HG02938 (cell line): ENCODE measurements around the gene TRAPPC5.
A peak's percentile ranks its signal among the peaks of the same experiment; 100 is the strongest.
"Not testable (repeated sequence)": the region's sequence is repeated elsewhere in the genome, so short reads cannot be mapped to it uniquely, and the experiment has no call there.

Source experiments
- ATAC-seq: cut with Tn5 transposase; IDR thresholded peaks from one replicate; pipeline ENCODE4 v1.9.1; 2021; ENCODE audit warnings: mild to moderate bottlenecking, moderate library complexity; ENCODE audit not compliant: unreplicated experiment

Gene TRAPPC5

DNA sequence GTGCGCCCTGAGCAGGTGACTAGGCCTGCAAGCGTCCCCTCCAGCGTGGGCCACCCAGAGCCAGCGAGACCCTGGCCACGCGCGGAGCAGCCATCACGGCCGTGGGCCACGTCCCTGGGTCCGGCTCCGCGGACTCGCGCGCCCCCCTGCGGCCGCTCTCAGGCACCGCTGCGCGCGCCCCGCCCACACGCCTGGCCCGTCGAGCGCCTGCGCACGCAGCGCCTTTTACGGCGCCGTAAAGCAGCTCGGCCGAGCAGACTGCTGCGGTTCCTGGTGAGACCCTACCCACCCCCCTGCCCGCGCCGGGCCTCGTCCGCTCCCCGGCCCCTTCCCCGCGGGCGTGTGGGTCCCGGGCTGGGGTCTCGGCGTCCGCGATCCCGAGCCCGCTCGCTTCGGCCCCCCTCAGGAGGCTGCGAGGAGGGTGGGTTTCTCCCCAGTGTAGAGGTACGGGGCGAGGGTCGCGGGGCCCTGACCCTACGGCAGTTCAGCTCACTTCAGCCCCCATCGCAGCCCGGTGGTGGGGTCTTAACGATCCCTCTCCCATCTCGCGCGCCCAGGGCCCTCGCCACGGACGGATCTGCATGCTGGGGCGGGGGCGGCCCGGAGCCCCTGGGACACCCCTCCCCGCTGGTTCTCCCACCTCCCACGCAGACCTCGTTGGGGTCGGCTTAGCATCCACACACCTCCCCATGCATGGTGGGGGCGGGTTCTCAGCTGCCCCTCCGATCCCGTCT, at the start of gene TRAPPC5:
TSS of gene TRAPPC5 (plus strand) at position 228 of the 734 bp plus-strand sequence. CDS start 1,421 bp downstream, outside the sequence.
- ATAC-seq, result no peak

DNA sequence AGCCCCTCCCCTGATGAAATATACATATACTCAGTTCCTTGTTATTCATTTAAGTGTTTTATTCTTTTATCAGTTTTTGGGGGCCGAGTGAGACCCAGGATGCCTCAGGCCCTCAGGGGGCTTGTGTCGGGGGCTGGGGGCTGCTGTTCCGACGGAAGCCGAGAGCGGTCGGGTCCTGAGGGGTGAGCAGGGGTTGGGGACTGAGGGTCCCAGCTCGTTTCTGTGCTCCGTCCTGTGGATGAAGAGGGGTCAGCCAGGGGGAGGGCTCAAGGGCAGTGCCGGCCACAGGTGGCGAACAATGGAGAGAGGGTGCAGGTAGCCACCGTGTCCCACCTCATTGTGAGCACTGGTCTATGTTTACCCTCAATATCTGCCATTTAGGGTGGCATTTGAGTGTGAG, 49.1 kb upstream of the TRAPPC5 start:
- ATAC-seq, result no peak

DNA sequence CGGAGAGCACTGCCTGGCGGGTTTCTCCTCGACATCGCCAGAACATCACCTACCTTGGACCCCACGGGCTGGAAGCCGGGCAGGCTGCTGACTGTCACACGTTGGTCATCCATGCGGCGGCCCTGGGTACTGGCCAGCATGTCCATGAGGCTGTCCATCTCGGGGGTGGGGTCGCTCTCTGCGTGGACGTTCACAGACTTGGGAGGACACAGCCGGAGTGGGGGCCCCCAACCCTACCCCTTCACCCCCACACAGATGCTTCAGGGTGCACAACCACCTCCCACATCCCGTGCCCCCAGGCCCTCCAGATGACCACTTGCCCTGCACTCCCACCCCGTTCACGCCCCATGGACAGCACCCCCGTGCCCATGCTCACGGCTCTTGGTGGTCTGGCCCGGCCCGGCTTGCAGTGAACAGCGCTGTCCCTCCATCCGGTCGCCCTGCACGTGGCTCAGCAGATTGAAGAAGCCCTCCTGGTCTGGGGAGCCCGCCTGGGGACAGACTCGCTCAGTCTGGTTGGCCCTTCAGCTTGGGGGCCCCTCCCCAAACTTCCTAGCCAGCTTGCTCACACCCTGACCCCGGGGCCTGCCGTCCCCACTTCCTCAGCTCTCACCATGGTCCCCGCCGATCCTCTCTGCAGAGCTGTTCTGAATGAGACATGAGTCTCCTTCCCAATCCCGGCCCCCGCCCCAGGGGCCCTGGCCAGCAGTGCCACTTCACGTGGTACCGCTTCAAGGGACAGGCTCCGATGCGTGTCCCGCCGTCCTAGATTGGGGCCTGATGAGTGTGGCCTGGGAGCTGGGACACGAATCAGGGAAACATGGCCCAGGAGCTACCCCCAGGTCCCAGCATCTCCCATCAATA, 48.1 kb upstream of the TRAPPC5 start:
- ATAC-seq, result no peak

DNA sequence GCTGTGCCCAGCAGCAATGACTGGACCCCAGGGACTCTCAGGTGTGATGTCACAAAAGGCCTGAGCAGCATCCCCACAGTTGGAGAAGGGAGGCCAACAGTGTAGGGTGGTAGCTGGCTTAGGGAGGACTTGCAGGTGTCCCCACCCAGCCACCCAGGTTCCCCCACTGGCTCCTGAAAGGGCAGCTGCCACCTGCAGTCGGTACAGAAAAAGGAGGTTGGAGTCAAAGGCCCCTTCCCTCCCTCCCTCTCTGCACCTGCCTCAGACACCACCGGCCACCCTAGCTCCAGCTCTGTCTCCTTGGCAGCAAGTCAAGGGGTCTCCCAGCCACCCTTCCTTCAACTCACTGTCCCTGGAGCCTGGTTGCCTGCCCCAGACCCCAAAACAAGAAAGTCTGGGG, 46.9 kb upstream of the TRAPPC5 start, which contains the start of gene PCP2:
TSS of gene PCP2 (minus strand) at position 22 of the 400 bp plus-strand sequence. CDS start 262 bp downstream, outside the sequence.
- ATAC-seq, result no peak

DNA sequence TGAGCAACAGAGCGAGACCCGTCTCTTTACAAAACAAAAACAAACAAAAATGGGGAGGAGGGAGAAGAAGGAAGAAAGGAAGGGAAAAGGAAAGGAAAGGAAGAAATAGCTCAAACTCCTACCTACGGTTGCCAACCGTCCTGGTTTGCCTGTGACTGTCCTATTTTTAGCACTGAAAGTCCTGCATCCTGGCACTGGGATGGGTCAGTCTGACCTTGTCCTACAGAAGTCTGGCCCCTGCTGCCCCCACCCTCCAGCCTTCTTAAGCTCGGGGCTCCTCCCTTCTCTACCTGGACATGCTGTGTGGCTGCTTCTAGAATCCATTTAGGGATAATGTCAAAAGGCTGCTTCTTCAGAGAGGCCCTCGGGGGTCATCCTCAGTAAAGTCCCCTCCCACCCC, 45.0 kb upstream of the TRAPPC5 start:
- no peak for ATAC-seq

- ATAC-seq, result no peak
These were observed 44.3 kb upstream of the TRAPPC5 start for GRCh38 chr19:7636317-7636690.

DNA sequence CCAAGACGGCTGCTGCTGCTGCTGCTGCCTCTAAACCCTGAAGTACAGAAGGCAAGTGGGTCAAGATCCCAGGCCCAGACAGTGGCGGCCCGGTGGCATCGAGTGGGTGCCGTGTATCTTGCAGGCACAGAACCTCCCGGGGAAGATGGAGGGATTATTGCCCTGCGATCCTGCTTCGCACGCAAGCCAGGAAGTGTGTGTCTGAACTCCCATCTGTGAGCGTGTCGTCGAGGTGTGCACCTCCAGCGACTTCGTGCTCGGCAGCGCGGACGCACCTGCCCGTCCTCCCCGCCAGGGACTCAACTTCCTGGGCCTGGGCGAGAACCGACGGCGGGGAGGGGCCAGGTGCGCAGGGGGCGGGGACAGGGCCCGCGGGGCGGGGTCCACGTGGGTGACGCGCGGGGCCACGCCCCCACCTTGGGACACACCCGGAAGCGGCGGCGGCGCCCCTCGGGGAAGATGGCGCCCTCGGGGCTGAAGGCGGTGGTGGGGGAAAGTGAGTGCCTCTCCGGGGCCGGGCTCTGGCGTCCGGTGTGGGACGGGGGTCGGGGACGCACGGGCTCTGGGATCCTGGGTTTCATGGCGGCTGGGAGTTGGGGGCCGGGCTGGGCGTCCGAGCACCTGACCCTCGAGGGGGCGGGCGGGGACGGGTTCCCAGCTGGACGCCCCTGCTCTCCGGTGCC, 43.8 kb upstream of the TRAPPC5 start, which contains the start of gene STXBP2:
TSS of gene STXBP2 (plus strand) at position 420 of the 683 bp plus-strand sequence. CDS start at position 460, 40 bp downstream.
- peak; percentile 46 for ATAC-seq

DNA sequence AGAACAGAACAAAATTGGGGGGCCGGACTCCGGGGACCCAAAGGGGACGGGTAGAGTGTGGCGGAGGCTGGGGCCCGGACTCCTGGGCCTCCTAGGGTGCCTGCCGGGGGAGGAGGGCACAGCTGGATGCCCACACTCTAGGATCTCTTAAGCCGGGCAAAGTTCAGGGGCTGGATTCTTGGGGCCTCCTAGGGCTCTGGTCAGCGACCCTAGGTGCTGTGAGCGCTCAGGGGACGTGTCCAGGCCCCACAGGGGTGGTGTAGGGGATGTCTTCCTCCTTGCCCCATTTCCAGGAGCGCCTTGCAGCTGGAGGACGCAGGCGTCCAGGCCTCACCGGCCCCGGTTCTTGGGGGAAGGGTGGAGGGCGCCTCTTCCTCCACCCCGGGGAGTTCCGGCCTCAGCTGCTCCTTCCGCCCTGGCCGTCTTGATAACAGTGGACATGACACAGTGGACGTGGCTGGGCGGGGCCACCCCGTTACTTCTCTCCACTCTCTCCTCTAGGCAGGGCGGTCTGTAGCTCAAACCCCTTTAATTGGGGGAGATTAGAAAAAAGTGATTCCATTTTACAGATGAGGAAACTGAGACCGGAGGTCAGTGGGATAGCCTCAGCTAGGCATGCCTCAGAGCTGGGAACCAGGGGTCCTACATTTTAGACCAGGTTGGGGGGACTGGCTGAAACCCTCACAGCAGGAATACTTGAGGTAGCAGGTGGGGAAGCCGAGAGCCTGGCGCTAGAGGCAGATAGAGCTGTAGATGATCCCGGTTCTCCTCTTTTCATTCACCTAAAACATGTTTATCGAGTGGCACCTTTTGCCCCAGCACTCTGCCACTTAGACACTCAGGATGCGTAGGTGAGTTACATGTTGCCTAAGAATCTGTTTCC, 43.0 kb upstream of the TRAPPC5 start:
- peak; percentile 6 for ATAC-seq

GRCh38 chr19:7638802-7639465, 41.7 kb upstream of the TRAPPC5 start:
- ATAC-seq, result no peak

DNA sequence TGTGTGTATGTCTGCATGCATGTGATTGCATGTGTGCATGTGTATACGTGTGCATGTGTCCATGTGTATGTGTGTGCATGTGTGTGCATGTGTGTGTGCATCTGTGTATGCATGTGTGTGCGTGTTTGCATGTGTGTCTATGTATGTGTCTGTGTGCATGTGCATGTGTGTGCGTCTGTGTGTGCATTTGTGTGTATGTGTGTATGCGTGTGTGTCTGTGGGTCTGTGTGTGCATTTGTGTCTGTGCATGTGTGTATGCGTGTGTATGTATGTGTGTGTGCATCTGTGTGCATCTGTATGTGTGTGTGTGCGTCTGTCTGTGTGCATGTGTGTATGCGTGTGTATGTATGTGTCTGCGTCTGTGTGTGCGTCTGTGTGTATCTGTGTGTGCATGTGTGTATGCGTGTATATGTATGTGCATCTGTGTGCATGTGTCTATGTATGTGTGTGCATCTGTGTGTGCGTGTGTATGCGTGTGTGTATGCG, 40.7 kb upstream of the TRAPPC5 start:
- ATAC-seq, result no peak

- no peak for ATAC-seq
These were observed 39.8 kb upstream of the TRAPPC5 start for GRCh38 chr19:7640803-7641202.

DNA sequence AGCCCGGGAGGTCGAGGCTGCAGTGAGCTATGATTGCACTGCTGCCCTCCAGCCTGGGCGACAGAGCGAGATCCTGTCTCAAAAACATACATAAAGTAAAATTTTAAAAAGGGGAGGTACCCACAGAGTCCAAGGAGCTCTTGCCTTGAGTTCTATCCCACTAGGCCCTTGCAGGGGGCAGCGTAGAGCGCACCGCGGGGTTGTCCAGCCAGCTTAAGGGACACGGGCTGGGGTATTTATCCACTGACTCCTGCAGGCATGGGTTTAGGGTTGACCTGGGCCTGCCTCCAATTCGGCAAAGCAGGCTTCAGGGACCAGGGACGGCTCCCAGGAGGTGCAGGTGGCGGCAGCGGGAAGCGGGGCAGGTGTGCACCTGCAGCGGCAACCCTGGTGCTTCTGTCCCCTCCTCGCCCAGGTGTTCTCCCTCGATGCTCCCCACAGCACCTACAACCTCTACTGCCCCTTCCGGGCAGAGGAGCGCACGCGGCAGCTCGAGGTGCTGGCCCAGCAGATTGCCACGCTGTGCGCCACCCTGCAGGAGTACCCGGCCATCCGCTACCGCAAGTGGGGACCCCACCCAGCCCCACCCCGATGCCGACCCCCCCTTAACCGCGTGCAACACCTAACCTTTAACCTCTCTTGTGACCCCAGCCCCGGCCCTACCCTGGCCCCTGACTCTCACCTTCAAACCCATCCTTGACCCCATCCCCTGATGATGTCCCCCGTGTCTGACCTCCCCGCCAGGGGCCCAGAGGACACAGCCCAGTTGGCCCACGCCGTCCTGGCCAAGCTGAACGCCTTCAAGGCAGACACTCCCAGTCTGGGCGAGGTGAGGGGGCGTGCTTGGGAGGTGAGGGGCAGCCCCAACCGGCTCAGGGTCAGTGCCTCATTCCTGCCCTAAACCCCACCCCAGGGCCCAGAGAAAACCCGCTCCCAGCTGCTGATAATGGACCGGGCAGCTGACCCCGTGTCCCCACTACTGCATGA, 39.0 kb upstream of the TRAPPC5 start:
- ATAC-seq, result no peak

GRCh38 chr19:7642295-7643030, 38.2 kb upstream of the TRAPPC5 start:
- ATAC-seq, result no peak

- no peak for ATAC-seq
These were observed 37.6 kb upstream of the TRAPPC5 start for GRCh38 chr19:7643031-7643415.

DNA sequence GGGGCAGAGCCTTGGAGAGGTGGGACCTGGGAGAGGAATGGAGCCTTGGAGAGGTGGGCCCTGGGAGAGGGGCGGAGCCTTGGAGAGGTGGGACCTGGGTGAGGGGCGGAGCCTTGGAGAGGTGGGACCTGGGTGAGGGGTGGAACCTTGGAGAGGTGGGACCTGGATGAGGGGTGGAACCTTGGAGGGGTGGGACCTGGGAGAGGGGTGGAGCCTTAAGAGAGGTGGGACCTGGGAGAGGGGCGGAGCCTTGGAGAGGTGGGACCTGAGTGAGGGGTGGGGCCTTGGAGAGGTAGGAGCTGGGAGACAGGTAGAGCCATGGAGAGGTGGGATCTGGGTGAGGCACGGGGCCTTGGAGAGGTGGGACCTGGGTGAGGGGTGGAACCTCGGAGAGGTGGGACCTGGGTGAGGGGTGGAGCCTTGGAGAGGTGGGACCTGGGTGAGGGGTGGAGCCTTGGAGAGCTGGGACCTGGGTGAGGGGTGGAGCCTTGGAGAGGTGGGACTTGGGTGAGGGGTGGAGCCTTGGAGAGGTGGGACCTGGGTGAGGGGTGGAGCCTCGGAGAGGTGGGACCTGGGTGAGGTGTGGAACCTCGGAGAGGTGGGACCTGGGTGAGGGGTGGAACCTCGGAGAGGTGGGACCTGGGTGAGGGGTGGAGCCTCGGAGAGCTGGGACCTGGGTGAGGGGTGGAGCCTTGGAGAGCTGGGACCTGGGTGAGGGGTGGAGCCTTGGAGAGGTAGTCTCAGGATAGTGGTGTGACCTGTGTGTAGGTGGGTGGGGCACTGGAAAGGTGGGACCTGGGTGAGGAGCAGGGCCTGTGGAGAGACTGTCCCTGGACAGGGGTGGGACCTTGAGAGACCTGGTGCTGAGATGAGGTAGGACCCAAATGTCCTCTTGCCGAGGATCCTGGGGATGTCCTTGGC, 36.7 kb upstream of the TRAPPC5 start:
- not testable (repeated sequence) for ATAC-seq

- ATAC-seq, result no peak
These were observed 36.1 kb upstream of the TRAPPC5 start for GRCh38 chr19:7644550-7644877.

DNA sequence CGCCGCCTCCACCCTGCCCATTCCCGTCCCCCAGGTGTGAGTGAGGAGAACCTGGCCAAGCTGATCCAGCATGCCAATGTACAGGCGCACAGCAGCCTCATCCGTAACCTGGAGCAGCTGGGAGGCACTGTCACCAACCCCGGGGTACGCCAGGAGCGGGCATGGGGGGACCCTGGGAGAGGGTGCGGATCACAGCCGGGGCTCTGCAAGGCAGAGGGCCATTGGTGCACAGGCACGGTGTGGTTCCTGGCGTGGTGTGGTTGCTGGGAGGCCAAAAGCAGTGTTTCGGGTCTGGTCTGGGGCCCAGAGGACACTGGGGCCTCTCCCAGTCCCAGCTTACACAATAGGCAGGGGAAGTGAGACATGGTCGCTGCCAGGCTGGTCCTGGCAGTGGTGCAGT, 35.5 kb upstream of the TRAPPC5 start:
- ATAC-seq, result no peak
